ENCODE data around the gene TENT4A. TPM values are rescaled to one million over a fixed set of nuclear protein-coding genes. Genes with fewer than 3 reads are reported as not detected.

TENT4A gene
- total and polyA plus RNA-seq, 12 donors, result 4.2 to 13.7 (median 11.3) TPM

DNA sequence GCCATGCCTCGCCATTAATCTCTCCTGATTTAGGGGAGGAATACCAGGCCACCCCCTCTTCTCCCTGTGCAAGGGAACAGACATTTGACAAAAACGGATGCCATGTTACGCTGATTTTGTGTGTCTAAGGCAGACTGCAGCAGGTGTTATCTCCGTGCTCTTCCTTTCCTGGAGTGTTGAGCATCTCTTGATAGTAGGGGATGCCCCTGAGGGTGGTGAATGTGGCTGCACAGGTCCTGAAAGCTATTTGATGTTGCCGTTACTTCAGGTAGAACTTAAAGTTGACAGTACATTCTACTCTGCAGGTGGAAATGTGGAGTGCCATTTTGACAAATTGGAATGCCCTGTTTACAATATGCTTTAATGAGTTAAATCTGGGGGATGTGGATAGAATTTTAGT lies 21.5 kb downstream of the TENT4A start:
- Histone ChIP-seq H3K4me1 (peaks cover 12 to 74% (median 54%) of the 10 kb centered on the region in 9 donors), H3K36me3 (peaks cover 0 to 30% (median 12%) of the 10 kb centered on the region in 9 donors), H3K9me3 (no peaks in the 10 kb centered on the region), H3K27me3 (no peaks in the 10 kb centered on the region), H3K4me3 (no peak overlapping the region), H3K27ac (peak overlapping the region in 1 of 10 donors; percentile 50)
- WGBS, 2 donors, result 74 to 76% methylated on average over 5 of the region's 5 CpGs
- ATAC-seq (no peak), DNase-seq (no peak)
- TF ChIP-seq, protein P1, sequence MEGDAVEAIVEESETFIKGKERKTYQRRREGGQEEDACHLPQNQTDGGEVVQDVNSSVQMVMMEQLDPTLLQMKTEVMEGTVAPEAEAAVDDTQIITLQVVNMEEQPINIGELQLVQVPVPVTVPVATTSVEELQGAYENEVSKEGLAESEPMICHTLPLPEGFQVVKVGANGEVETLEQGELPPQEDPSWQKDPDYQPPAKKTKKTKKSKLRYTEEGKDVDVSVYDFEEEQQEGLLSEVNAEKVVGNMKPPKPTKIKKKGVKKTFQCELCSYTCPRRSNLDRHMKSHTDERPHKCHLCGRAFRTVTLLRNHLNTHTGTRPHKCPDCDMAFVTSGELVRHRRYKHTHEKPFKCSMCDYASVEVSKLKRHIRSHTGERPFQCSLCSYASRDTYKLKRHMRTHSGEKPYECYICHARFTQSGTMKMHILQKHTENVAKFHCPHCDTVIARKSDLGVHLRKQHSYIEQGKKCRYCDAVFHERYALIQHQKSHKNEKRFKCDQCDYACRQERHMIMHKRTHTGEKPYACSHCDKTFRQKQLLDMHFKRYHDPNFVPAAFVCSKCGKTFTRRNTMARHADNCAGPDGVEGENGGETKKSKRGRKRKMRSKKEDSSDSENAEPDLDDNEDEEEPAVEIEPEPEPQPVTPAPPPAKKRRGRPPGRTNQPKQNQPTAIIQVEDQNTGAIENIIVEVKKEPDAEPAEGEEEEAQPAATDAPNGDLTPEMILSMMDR (IDR thresholded peaks at IDR 0.05), result no peak
- intact Hi-C loops (cut with DNase I), result loop anchor here in 2 of 10 donors (10.0 kb wide), 2 partner anchors 100 to 360 kb away; partner anchors contain the start of genes MED10 (in 1 of the 2), NSUN2 (in 1 of the 2) and SRD5A1 (in 1 of the 2)

DNA sequence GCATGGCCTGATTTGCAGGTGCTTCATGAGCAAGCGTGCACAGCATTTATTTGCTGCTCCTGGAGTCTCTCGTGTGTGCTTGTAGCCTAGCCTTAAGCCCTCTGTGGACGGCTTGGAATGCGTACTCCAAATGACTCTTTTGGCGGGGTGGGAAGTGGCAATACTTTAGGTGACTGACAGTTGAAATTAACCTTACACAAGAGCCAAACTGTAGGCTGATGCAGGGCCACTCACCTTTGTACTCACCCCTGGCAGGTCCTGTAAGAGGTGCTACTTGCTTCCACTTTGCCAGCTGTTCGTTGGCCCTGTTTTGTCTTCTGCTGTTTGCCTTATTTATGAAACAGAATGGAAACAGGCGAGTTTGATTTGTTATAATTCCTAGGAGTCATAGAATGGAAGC lies 22.9 kb downstream of the TENT4A start:
- no peaks in the 10 kb centered on the region for H3K27me3 ChIP-seq
- WGBS, 2 donors, result 72 to 78% methylated on average over 7 of the region's 7 CpGs
- no peak overlapping the region for H3K27ac ChIP-seq
- H3K4me3 ChIP-seq, result no peak overlapping the region
- DNase-seq (no peak), ATAC-seq (no peak)
- H3K4me1 ChIP-seq, result peaks cover 12 to 61% (median 41%) of the 10 kb centered on the region in 9 donors
- intact Hi-C loops (cut with DNase I), result loop anchor here in 2 of 10 donors (10.0 kb wide), 2 partner anchors 101 to 361 kb away; partner anchors contain the start of genes MED10 (in 1 of the 2), NSUN2 (in 1 of the 2) and SRD5A1 (in 1 of the 2)
- H3K9me3 ChIP-seq, result no peaks in the 10 kb centered on the region
- H3K36me3 ChIP-seq, result peaks cover 0 to 43% (median 15%) of the 10 kb centered on the region in 9 donors
- TF ChIP-seq, protein P1 (IDR thresholded peaks at IDR 0.05), result no peak

DNA sequence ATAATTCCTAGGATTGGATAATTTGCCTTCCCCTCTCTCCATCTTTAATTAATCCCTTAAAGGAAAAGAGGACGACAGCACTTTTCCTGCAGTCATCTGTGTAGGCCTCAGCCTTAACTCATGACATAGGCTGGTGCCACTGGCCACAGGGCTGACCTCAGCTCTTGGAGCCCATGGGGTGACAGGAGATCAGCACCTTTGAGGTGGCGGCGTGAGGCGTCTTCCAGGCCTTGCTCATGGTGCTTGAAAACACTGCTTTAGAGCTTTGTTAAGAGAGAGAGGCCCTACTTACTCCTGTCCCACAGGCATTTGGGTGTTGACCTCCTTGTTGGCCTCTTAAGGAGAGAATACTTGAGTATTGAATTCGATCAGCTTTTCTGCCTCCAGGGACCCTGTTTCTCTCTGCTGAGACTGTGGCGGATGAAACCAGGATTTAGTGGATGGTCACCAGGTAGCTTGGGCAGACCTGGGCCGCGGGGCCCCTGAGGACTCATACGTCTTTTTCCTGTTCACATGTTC lies 23.4 kb downstream of the TENT4A start:
- Histone ChIP-seq H3K4me1 (peaks cover 11 to 56% (median 38%) of the 10 kb centered on the region in 9 donors), H3K27ac (peak overlapping the region in 1 of 10 donors; percentile 58), H3K4me3 (no peak overlapping the region), H3K36me3 (peaks cover 0 to 48% (median 15%) of the 10 kb centered on the region in 9 donors), H3K27me3 (no peaks in the 10 kb centered on the region), H3K9me3 (no peaks in the 10 kb centered on the region)
- intact Hi-C loops (cut with DNase I), result loop anchor here in 2 of 10 donors (10.0 kb wide), 2 partner anchors 102 to 362 kb away; partner anchors contain the start of genes MED10 (in 1 of the 2), NSUN2 (in 1 of the 2) and SRD5A1 (in 1 of the 2)
- 90 to 97% methylated on average over 9 of the region's 9 CpGs for WGBS, 2 donors
- ATAC-seq, result no peak
- DNase-seq, result no peak
- TF ChIP-seq, protein P1 (IDR thresholded peaks at IDR 0.05), result no peak

DNA sequence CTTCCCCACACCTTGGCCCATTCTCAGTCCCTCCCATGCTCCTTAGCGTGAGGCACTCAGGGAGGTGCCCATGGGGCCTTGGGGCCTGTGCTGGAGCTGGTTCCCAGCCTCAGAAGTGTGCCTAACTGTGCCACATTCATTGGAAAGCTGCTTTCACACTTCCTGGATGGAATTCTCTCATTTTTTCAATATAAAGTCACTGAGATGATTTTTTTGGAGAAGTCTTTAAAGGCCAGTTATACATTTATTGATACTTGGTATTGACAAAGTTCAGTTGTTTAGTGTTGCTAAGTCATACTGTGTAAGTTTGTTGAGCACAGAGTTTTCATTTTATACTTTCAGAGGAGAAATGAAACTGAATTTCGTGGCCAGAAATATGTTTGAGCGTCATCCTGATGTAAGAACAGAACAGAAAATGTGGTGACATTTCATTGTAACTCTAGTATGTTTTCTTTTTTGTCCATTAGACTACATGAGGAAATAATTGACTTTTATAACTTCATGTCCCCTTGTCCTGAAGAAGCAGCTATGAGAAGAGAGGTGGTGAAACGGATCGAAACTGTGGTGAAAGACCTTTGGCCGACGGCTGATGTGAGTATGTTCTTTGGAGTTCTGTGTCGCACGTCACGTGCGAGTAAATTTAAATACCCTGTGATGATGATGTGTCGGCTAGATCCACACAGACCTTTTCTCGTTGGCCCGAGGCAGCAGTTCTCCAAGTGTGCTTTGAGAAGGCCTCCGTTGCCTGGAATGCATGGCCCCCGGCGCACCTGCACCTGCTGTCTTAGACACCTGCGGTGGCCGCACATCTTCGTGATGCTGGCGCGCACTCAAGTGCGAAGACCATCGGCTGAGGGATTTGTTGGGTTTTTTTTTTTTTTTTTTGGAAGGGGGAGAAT lies 24.1 kb downstream of the TENT4A start:
- H3K27me3 ChIP-seq, result no peaks in the 10 kb centered on the region
- no peak overlapping the region for H3K4me3 ChIP-seq
- ATAC-seq (no peak), DNase-seq (no peak)
- TF ChIP-seq, protein P1 (IDR thresholded peaks at IDR 0.05), result no peak
- H3K36me3 ChIP-seq, result peaks cover 0 to 55% (median 15%) of the 10 kb centered on the region in 9 donors
- peaks cover 5 to 49% (median 31%) of the 10 kb centered on the region in 9 donors for H3K4me1 ChIP-seq
- WGBS, 2 donors, result 94 to 95% methylated on average over 24 of the region's 24 CpGs
- no peaks in the 10 kb centered on the region for H3K9me3 ChIP-seq
- H3K27ac ChIP-seq, result peak overlapping the region in 1 of 10 donors; percentile 58
- intact Hi-C loops (cut with DNase I), result loop anchor here in 2 of 10 donors (10.0 kb wide), 2 partner anchors 102 to 362 kb away; partner anchors contain the start of genes MED10 (in 1 of the 2), NSUN2 (in 1 of the 2) and SRD5A1 (in 1 of the 2)

Measured in heart right ventricle (tissue), 16 donors.